DND-41 (cell line): ENCODE measurements around the gene SLC6A7.
"Not testable (repeated sequence)": the region's sequence is repeated elsewhere in the genome, so short reads cannot be mapped to it uniquely, and the experiment has no call there.

Experiments used
- ATAC-seq: fragments of 200-7000 bp; cut with Tn5 transposase; 3 replicates; pipeline ENCODE4 v1.9.1; 2021; ENCODE audit warnings: low read depth; ENCODE audit not compliant: insufficient read depth
- DNase-seq: peaks from one replicate; pipeline ENCODE4 v3.0.0-alpha.2; 2020
- H2AFZ ChIP-seq: 2 replicates; pipeline ENCODE4 v1.6.0; 2012; ENCODE audit warnings: low read depth, low read length
- H3K27ac ChIP-seq: 2 replicates; pipeline ENCODE4 v1.5.1; 2012; ENCODE audit warnings: low read length, inconsistent platforms
- H3K27me3 ChIP-seq: fragments of 200-600 bp; sonication (generic); 2 replicates; pipeline ENCODE4 v1.6.0; 2012; ENCODE audit warnings: low read length, mild to moderate bottlenecking, inconsistent platforms; ENCODE audit not compliant: insufficient read depth, poor library complexity
- H3K36me3 ChIP-seq: 2 replicates; pipeline ENCODE4 v1.5.1; 2012; ENCODE audit warnings: low read length, inconsistent platforms; ENCODE audit not compliant: insufficient read depth
- H3K4me1 ChIP-seq: 2 replicates; pipeline ENCODE4 v1.5.1; 2012; ENCODE audit warnings: mild to moderate bottlenecking, low read length; ENCODE audit not compliant: insufficient read depth
- H3K4me2 ChIP-seq: 2 replicates; pipeline ENCODE4 v1.6.0; 2012; ENCODE audit warnings: mild to moderate bottlenecking, moderate library complexity, low read length, inconsistent platforms; ENCODE audit not compliant: insufficient read depth
- H3K4me3 ChIP-seq, 2 experiments: fragments of 200-600 bp in 1 of 2; shearing (Covaris generic) in 1 of 2; 2 replicates each; pipeline ENCODE4 v1.5.1; 2012 to 2016; ENCODE audit warnings: inconsistent platforms in 2 of 2, low read length in 2 of 2, mild to moderate bottlenecking in 2 of 2, low read depth in 1 of 2, moderate library complexity in 1 of 2
- H3K79me2 ChIP-seq: 2 replicates; pipeline ENCODE4 v1.6.0; 2012; ENCODE audit warnings: low read length, inconsistent platforms; ENCODE audit not compliant: insufficient read depth
- H3K9ac ChIP-seq: 2 replicates; pipeline ENCODE4 v1.6.0; 2012; ENCODE audit warnings: low read depth, mild to moderate bottlenecking, inconsistent platforms, low read length, moderate library complexity
- H3K9me3 ChIP-seq: 2 replicates; pipeline ENCODE4 v1.5.1; 2012; ENCODE audit warnings: low read length, moderate library complexity, mild to moderate bottlenecking, inconsistent platforms; ENCODE audit not compliant: insufficient read depth, severe bottlenecking
- H4K20me1 ChIP-seq: 2 replicates; pipeline ENCODE4 v1.6.0; 2012; ENCODE audit warnings: low read length; ENCODE audit not compliant: insufficient read depth
- EZH2 ChIP-seq: IDR thresholded peaks from 3 replicates; pipeline ENCODE4 v1.6.1; 2012; ENCODE audit warnings: borderline replicate concordance, low read depth, mild to moderate bottlenecking, moderate library complexity, low read length, inconsistent platforms; ENCODE audit not compliant: severe bottlenecking
- TF ChIP-seq, protein P1 (sequence below): IDR thresholded peaks from 2 replicates; pipeline ENCODE4 v1.5.1; 2012; ENCODE audit warnings: borderline replicate concordance, low read length, moderate library complexity, mild to moderate bottlenecking; ENCODE audit not compliant: poor library complexity, severe bottlenecking; ENCODE audit errors: extremely low read depth

The SLC6A7 gene

DNA sequence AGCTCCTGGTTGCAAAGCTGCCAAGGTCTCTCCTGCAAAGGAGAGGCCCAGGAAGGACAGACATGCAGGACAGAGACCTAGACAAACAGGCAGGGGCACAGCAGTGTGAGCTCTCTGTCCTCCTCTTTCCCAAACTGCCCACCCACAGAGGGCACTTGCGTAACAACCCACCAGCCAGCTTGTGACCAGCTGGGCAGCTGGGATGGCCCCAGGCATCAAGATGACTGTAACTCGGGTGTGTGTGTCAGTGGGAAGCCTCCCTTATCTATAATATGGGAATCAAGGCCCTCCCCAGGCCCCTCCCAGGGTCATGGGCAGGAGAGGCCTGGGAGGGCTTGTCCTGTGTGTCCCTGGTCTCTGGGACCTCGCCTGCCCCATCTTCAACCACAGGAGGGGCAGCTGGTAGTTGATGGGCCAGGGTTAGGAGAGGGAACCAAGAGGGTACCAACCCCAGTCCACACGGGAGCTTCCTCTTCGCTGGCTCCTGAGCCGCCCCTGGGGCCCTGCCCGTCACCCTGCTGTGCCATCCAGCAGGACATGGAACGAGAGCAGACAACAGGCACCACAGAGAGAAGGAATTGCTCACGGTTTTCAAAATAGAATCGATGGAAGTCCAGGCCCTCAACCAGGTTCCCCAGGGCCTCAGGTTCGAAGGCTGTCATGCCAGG, 37.9 kb downstream of the SLC6A7 start:
- peaks cover 7% of the 10 kb centered on the region; the same call in 1 of the 2 replicates for H4K20me1 ChIP-seq
- H3K27ac ChIP-seq: no peak overlapping the region
- DNase-seq (no peak), ATAC-seq (no peak)
- peaks cover 19% of the 10 kb centered on the region for H3K27me3 ChIP-seq
- no peak overlapping the region for H3K4me3 ChIP-seq
- H3K4me2 ChIP-seq: no peak overlapping the region
- TF ChIP-seq EZH2: no peak
- TF ChIP-seq, protein P1, sequence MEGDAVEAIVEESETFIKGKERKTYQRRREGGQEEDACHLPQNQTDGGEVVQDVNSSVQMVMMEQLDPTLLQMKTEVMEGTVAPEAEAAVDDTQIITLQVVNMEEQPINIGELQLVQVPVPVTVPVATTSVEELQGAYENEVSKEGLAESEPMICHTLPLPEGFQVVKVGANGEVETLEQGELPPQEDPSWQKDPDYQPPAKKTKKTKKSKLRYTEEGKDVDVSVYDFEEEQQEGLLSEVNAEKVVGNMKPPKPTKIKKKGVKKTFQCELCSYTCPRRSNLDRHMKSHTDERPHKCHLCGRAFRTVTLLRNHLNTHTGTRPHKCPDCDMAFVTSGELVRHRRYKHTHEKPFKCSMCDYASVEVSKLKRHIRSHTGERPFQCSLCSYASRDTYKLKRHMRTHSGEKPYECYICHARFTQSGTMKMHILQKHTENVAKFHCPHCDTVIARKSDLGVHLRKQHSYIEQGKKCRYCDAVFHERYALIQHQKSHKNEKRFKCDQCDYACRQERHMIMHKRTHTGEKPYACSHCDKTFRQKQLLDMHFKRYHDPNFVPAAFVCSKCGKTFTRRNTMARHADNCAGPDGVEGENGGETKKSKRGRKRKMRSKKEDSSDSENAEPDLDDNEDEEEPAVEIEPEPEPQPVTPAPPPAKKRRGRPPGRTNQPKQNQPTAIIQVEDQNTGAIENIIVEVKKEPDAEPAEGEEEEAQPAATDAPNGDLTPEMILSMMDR: no peak
- H2AFZ ChIP-seq: no peak overlapping the region
- H3K79me2 ChIP-seq: no peaks in the 10 kb centered on the region
- H3K9me3 ChIP-seq: no peaks in the 10 kb centered on the region
- H3K4me1 ChIP-seq: no peaks in the 10 kb centered on the region
- H3K36me3 ChIP-seq: no peaks in the 10 kb centered on the region
- no peak overlapping the region for H3K9ac ChIP-seq

DNA sequence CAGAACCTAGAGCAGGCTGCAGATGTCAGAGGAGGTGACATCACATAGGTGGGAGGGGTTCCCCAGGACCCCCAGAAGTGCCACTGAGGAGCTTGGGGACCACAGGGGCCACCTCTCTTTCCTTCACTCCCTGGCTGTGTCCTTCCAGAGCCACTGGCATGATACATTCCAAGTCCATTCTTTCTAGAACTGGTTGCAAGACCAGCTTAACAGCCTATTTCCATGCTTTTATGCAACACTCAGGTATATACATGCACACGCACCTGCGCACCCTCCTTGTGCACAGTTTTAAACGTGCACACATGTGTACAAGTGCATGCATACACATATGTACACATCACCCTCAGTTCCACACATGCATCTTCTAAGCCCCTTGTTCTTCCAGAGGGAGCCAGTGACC, 39.7 kb downstream of the SLC6A7 start:
- no peak overlapping the region for H2AFZ ChIP-seq
- peaks cover 7% of the 10 kb centered on the region; the same call in 1 of the 2 replicates for H4K20me1 ChIP-seq
- no peak overlapping the region for H3K4me3 ChIP-seq
- TF ChIP-seq EZH2: no peak
- TF ChIP-seq, protein P1: no peak
- DNase-seq: no peak
- H3K4me2 ChIP-seq: no peak overlapping the region
- no peaks in the 10 kb centered on the region for H3K4me1 ChIP-seq
- H3K27me3 ChIP-seq: peaks cover 15% of the 10 kb centered on the region
- no peak overlapping the region for H3K27ac ChIP-seq
- no peaks in the 10 kb centered on the region for H3K36me3 ChIP-seq
- H3K9ac ChIP-seq: no peak overlapping the region
- H3K9me3 ChIP-seq: no peaks in the 10 kb centered on the region
- ATAC-seq: no peak
- H3K79me2 ChIP-seq: no peaks in the 10 kb centered on the region

- no peaks in the 10 kb centered on the region for H3K4me1 ChIP-seq
- no peak for TF ChIP-seq EZH2
- TF ChIP-seq, protein P1: no peak
- no peak for ATAC-seq
- H3K9ac ChIP-seq: no peak overlapping the region
- no peak overlapping the region for H3K4me2 ChIP-seq
- no peak for DNase-seq
- H3K36me3 ChIP-seq: no peaks in the 10 kb centered on the region
- peaks cover 11% of the 10 kb centered on the region for H3K27me3 ChIP-seq
- H3K27ac ChIP-seq: no peak overlapping the region
- no peak overlapping the region for H3K4me3 ChIP-seq
- H3K79me2 ChIP-seq: no peaks in the 10 kb centered on the region
- no peaks in the 10 kb centered on the region for H3K9me3 ChIP-seq
- peaks cover 7% of the 10 kb centered on the region; the same call in 1 of the 2 replicates for H4K20me1 ChIP-seq
- H2AFZ ChIP-seq: no peak overlapping the region
These were observed 41.0 kb downstream of the SLC6A7 start for GRCh38 chr5:150230842-150231241.

DNA sequence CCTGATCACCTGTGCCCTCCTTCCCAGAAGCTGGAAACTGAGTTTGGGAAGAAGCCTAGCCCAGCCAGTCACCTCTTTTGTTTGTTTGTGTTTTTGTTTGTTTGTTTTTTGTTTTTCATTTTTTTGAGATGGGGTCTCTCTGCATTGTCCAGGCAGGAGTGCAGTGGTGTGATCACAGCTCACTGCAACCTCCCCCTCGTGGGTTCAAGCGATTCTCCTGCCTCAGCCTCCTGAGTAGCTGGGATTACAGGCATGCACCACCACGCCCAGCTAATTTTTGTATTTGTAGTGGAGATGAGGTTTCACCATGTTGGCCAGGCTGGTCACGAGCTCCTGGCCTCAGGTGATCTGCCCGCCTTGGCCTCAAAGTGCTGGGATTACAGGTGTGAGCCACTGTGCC, 43.8 kb downstream of the SLC6A7 start:
- not testable (repeated sequence) for H3K4me3 ChIP-seq, H3K9ac ChIP-seq, H4K20me1 ChIP-seq, H3K4me2 ChIP-seq, H3K79me2 ChIP-seq, H3K4me1 ChIP-seq, H3K36me3 ChIP-seq, ATAC-seq, H3K27ac ChIP-seq, H3K27me3 ChIP-seq, H3K9me3 ChIP-seq, DNase-seq, H2AFZ ChIP-seq
